ENCODE results near the gene CACNA2D3.

The CACNA2D3 gene

DNA sequence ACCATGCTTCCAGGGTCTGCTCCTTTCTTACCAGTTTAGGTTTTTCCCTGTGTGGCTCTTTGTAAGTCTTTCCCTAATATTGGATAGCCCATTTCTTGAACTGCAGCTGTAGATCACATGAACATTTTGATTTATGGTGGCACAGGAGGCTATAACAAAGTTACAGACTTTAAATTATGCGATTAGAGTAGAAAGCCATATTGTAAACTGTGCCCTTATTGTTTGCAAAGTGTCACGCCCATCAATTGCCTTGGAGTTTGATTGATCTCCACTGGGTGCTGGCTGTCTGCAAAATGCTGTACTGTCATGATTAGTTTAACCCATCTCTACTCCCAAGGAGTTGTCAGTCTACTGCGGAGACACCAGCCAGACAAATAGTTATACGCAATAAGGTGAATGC, 110.3 kb downstream of the CACNA2D3 start:
- intact Hi-C loops (cut with DNase I; ENCODE audit: low total_unique reads), result no loop called here
- TF ChIP-seq, protein P1, sequence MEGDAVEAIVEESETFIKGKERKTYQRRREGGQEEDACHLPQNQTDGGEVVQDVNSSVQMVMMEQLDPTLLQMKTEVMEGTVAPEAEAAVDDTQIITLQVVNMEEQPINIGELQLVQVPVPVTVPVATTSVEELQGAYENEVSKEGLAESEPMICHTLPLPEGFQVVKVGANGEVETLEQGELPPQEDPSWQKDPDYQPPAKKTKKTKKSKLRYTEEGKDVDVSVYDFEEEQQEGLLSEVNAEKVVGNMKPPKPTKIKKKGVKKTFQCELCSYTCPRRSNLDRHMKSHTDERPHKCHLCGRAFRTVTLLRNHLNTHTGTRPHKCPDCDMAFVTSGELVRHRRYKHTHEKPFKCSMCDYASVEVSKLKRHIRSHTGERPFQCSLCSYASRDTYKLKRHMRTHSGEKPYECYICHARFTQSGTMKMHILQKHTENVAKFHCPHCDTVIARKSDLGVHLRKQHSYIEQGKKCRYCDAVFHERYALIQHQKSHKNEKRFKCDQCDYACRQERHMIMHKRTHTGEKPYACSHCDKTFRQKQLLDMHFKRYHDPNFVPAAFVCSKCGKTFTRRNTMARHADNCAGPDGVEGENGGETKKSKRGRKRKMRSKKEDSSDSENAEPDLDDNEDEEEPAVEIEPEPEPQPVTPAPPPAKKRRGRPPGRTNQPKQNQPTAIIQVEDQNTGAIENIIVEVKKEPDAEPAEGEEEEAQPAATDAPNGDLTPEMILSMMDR (IDR thresholded peaks at IDR 0.05), result no peak
- H3K27ac ChIP-seq, result no peak overlapping the region
- H3K4me1 ChIP-seq, result no peaks in the 10 kb centered on the region
- H3K36me3 ChIP-seq, result no peaks in the 10 kb centered on the region
- no peaks in the 10 kb centered on the region for H3K27me3 ChIP-seq
- H3K9me3 ChIP-seq, result no peaks in the 10 kb centered on the region
- no peak for DNase-seq
- H3K4me3 ChIP-seq, result no peak overlapping the region

DNA sequence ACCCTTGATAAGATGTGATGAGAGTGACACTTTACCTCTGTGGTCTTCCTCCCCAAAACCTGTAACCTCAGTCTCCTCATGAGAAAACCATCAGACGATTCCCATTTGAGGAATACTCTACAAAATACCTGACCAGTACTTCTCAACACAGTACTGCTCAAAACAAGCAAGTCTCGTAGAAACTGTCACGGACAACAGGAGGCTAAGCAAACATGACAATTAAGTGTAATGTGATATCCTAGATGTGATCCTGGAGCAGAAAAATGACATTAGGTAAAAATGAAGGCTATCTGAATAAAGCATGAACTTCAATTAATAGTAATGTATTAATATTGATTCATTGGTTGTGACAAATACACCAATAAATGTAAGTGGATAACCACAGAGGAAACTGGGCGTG, 113.6 kb downstream of the CACNA2D3 start:
- H3K4me1 ChIP-seq, result no peaks in the 10 kb centered on the region
- H3K27me3 ChIP-seq, result no peaks in the 10 kb centered on the region
- intact Hi-C loops (cut with DNase I; ENCODE audit: low total_unique reads), result no loop called here
- no peak for DNase-seq
- H3K27ac ChIP-seq, result no peak overlapping the region
- H3K4me3 ChIP-seq, result no peak overlapping the region
- TF ChIP-seq, protein P1 (IDR thresholded peaks at IDR 0.05), result no peak
- no peaks in the 10 kb centered on the region for H3K36me3 ChIP-seq
- no peaks in the 10 kb centered on the region for H3K9me3 ChIP-seq

DNA sequence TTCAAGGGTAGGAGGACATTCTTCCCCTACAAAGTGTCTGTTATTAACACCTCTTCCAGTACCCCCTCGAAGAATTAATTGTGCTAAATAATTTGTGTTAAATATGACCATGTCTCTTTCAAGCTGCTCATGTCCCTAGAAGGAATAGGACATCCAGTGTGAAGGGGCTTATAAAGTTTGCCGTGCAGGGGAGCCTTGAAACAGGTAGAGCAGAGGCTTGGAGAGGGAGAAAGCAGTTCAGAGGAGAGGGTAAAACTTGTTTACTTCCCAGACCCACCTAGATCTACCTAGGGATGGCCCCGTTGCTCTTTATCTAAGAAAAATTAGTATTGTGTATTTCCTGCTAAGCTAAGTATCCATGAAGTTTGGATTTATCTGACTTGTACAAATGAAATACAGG, 114.8 kb downstream of the CACNA2D3 start:
- H3K4me3 ChIP-seq, result no peak overlapping the region
- TF ChIP-seq, protein P1 (IDR thresholded peaks at IDR 0.05), result no peak
- no peaks in the 10 kb centered on the region for H3K4me1 ChIP-seq
- H3K27ac ChIP-seq, result no peak overlapping the region
- H3K36me3 ChIP-seq, result no peaks in the 10 kb centered on the region
- no peaks in the 10 kb centered on the region for H3K27me3 ChIP-seq
- DNase-seq, result no peak
- intact Hi-C loops (cut with DNase I; ENCODE audit: low total_unique reads), result no loop called here
- no peaks in the 10 kb centered on the region for H3K9me3 ChIP-seq

DNA sequence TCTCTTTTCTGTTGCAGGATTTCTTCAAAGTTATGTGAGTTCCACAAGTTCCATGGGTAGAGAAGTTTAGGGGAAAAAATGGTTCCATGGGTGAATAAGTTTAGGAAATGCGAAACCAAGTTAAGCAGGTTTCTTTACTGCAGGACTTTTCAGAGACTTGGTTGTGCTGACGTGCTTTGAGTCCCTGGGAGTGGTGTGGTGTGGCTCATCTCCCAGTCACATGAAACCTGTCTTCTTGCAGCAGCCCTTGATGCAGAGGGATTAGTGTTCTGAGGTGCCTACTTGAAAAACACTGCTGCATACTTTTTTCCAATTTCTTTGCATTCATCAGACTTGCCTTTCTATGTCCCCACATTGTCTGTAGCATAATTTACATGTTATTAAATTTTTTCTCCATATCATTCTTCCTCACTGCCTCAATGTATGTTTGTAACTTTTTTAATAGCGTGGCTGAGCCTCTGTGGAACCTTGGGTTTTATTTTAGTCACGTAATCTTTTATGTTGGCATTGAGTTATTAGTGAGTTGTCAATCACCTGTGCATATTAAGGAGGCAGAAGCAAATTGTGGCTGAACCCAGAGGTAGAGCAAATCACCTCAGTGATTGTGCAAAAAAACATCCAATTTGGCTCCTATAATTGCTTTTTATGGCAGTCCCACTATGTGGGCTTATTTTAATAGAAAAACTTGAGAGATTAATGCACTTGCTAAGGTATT, 115.6 kb downstream of the CACNA2D3 start:
- H3K4me1 ChIP-seq, result no peaks in the 10 kb centered on the region
- intact Hi-C loops (cut with DNase I; ENCODE audit: low total_unique reads), result no loop called here
- no peaks in the 10 kb centered on the region for H3K9me3 ChIP-seq
- no peak overlapping the region for H3K27ac ChIP-seq
- no peaks in the 10 kb centered on the region for H3K36me3 ChIP-seq
- no peaks in the 10 kb centered on the region for H3K27me3 ChIP-seq
- DNase-seq, result no peak
- H3K4me3 ChIP-seq, result no peak overlapping the region
- TF ChIP-seq, protein P1 (IDR thresholded peaks at IDR 0.05), result no peak

DNA sequence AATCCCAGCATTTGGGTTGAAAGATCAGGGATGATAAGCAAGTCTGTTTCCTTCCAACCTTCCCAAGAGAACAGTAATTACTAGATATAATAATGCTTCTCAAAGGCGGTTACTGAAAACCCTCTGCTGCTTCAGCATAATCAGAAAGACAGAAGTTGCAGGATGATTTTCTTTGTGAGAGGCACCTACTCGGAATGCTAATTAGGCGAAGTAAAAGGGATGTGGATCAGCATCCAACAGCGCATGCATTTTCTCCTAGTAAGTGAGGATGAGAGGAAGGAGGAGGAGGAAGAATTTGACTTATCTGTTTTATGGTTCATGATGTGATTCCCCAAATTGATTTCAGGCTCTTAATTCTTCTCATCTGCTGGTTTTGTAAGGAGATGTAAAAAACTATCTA, 118.0 kb downstream of the CACNA2D3 start:
- no peaks in the 10 kb centered on the region for H3K4me1 ChIP-seq
- H3K27ac ChIP-seq, result no peak overlapping the region
- intact Hi-C loops (cut with DNase I; ENCODE audit: low total_unique reads), result no loop called here
- H3K9me3 ChIP-seq, result no peaks in the 10 kb centered on the region
- H3K36me3 ChIP-seq, result no peaks in the 10 kb centered on the region
- no peaks in the 10 kb centered on the region for H3K27me3 ChIP-seq
- H3K4me3 ChIP-seq, result no peak overlapping the region
- TF ChIP-seq, protein P1 (IDR thresholded peaks at IDR 0.05), result no peak
- no peak for DNase-seq
